DOHH2 (cell line): Measurements from ENCODE around the gene SAMD14.
A peak's percentile ranks its signal among the peaks of the same experiment; 100 is the strongest.

Source experiments
- H3F3A ChIP-seq: fragments of 200-600 bp; sonication (generic), shearing (Covaris generic); 2 replicates; pipeline ENCODE4 v1.6.0; 2016; ENCODE audit warnings: antibody characterized with exemption, mild to moderate bottlenecking; ENCODE audit not compliant: control insufficient read depth, insufficient read depth
- H3K27ac ChIP-seq: fragments of 200-600 bp; sonication (generic); 2 replicates; pipeline ENCODE4 v1.5.1; 2014; ENCODE audit warnings: low read depth, mild to moderate bottlenecking, low read length, moderate library complexity
- H3K27me3 ChIP-seq: fragments of 200-600 bp; sonication (generic); 2 replicates; pipeline ENCODE4 v1.6.1; 2014; ENCODE audit warnings: mild to moderate bottlenecking, low read length, mixed read lengths; ENCODE audit not compliant: control insufficient read depth
- H3K36me3 ChIP-seq: fragments of 200-600 bp; sonication (generic); 2 replicates; pipeline ENCODE4 v1.6.1; 2014; ENCODE audit warnings: mild to moderate bottlenecking, low read length, moderate library complexity, mixed read lengths; ENCODE audit not compliant: control insufficient read depth
- H3K4me1 ChIP-seq: fragments of 200-600 bp; sonication (generic); 2 replicates; pipeline ENCODE4 v1.6.1; 2014; ENCODE audit warnings: mild to moderate bottlenecking, low read length, mixed read lengths; ENCODE audit not compliant: control insufficient read depth
- H3K4me2 ChIP-seq: fragments of 200-600 bp; sonication (generic); 2 replicates; pipeline ENCODE4 v1.6.0; 2014; ENCODE audit warnings: mild to moderate bottlenecking, low read length, moderate library complexity
- H3K4me3 ChIP-seq: fragments of 200-600 bp; sonication (generic); 2 replicates; pipeline ENCODE4 v1.5.1; 2014; ENCODE audit warnings: mild to moderate bottlenecking, low read length, mixed read lengths
- H3K79me2 ChIP-seq: fragments of 200-600 bp; sonication (generic); 2 replicates; pipeline ENCODE4 v1.6.1; 2014; ENCODE audit warnings: mild to moderate bottlenecking, low read length, mixed read lengths; ENCODE audit not compliant: control insufficient read depth
- H3K9me2 ChIP-seq: fragments of 200-600 bp; sonication (generic); replicated peaks from 2 replicates; pipeline ENCODE4 v1.6.1; 2014; ENCODE audit warnings: mild to moderate bottlenecking, low read length, mixed read lengths; ENCODE audit not compliant: control insufficient read depth
- H3K9me3 ChIP-seq: fragments of 200-600 bp; sonication (generic); 2 replicates; pipeline ENCODE4 v1.6.1; 2014; ENCODE audit warnings: antibody characterized with exemption, low read length, mixed read lengths; ENCODE audit not compliant: control insufficient read depth, insufficient read depth
- H4K20me1 ChIP-seq: fragments of 200-600 bp; sonication (generic); 2 replicates; pipeline ENCODE4 v1.6.0; 2014; ENCODE audit warnings: low read depth, mild to moderate bottlenecking, antibody characterized with exemption, low read length, moderate library complexity; ENCODE audit not compliant: control insufficient read depth, insufficient read depth
- EZH2phosphoT487 ChIP-seq: fragments of 200-600 bp; sonication (generic); IDR thresholded peaks from 2 replicates; pipeline ENCODE4 v1.6.1; 2017; ENCODE audit warnings: borderline replicate concordance, mild to moderate bottlenecking, antibody characterized with exemption, low read length, moderate library complexity, mixed read lengths
- TF ChIP-seq, protein P1 (sequence below): fragments of 200-600 bp; sonication (generic); IDR thresholded peaks from one replicate; pipeline ENCODE4 v1.5.1; 2014; ENCODE audit warnings: antibody characterized with exemption, mild to moderate bottlenecking, low read depth, low read length; ENCODE audit not compliant: poor library complexity, severe bottlenecking

The SAMD14 gene

GRCh38 chr17:50162466-50163254 lies 32.7 kb upstream of the SAMD14 start:
- H3K9me2 ChIP-seq = no peaks in the 10 kb centered on the region
- no peaks in the 10 kb centered on the region for H3K79me2 ChIP-seq
- TF ChIP-seq EZH2phosphoT487 = no peak
- TF ChIP-seq, protein P1, sequence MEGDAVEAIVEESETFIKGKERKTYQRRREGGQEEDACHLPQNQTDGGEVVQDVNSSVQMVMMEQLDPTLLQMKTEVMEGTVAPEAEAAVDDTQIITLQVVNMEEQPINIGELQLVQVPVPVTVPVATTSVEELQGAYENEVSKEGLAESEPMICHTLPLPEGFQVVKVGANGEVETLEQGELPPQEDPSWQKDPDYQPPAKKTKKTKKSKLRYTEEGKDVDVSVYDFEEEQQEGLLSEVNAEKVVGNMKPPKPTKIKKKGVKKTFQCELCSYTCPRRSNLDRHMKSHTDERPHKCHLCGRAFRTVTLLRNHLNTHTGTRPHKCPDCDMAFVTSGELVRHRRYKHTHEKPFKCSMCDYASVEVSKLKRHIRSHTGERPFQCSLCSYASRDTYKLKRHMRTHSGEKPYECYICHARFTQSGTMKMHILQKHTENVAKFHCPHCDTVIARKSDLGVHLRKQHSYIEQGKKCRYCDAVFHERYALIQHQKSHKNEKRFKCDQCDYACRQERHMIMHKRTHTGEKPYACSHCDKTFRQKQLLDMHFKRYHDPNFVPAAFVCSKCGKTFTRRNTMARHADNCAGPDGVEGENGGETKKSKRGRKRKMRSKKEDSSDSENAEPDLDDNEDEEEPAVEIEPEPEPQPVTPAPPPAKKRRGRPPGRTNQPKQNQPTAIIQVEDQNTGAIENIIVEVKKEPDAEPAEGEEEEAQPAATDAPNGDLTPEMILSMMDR = no peak
- H3K4me3 ChIP-seq = no peak overlapping the region
- no peak overlapping the region for H3K27ac ChIP-seq
- H3F3A ChIP-seq = peaks cover 6% of the 10 kb centered on the region; the same call in 1 of the 2 replicates
- H3K4me1 ChIP-seq = peaks cover 24% of the 10 kb centered on the region
- H4K20me1 ChIP-seq = no peaks in the 10 kb centered on the region
- H3K27me3 ChIP-seq = peaks cover 5% of the 10 kb centered on the region
- H3K9me3 ChIP-seq = no peaks in the 10 kb centered on the region
- H3K36me3 ChIP-seq = no peaks in the 10 kb centered on the region
- H3K4me2 ChIP-seq = no peak overlapping the region

GRCh38 chr17:50161911-50162288 lies 31.9 kb upstream of the SAMD14 start:
- Histone ChIP-seq H3K36me3 (no peaks in the 10 kb centered on the region), H3K4me3 (peak overlapping the region; percentile 88), H3K27me3 (peaks cover 5% of the 10 kb centered on the region; the same call in 1 of the 2 replicates), H3F3A (peaks cover 6% of the 10 kb centered on the region; the same call in 1 of the 2 replicates), H3K4me2 (peak overlapping the region; percentile 99), H4K20me1 (no peaks in the 10 kb centered on the region), H3K27ac (no peak overlapping the region), H3K4me1 (peaks cover 22% of the 10 kb centered on the region), H3K9me2 (no peaks in the 10 kb centered on the region), H3K9me3 (no peaks in the 10 kb centered on the region), H3K79me2 (no peaks in the 10 kb centered on the region)
- no peak for TF ChIP-seq EZH2phosphoT487
- TF ChIP-seq, protein P1 = no peak

DNA sequence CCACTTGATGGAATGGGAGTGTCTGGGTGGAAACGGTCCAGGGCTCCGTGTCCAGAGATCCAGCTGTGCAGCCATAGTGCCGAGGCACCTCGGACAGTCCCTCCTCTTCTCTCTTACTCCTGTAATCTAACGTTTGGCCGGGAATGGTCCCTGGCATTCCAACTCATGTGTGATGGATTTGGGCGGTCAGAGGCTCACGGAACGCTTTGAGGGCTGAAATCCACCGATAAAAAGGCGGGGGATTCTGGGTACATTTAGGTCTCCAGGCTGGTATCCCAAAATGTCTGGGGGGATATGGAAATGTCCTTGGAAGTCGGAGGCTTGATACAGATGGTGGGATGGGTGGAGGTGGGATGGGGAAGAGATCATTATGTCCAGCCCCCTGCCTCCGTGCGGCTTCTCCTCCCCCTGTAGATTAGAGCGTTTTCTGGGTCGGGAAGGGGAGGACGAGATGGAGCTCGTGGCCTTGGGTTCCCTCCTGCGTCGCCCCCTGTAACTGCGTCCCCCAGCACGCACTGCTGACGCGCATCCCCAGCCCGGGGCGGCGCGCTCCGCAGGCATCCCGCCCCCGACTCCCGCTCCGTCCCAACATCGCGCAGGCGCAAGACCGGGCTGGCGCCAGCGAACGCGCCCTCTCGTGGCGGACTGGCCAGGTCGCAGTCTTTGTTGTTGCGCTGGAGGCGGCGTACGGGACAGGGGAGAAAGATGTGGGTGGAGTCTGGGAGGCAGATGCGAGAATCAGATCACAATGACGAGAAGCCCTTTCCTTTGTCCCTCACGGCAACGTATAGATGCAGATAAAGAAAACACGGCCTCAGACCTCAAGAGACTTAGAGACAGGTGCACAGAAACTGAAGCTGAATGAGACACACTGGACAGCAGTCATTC lies 31.3 kb upstream of the SAMD14 start:
- Histone ChIP-seq H3K27ac (no peak overlapping the region), H3K9me2 (no peaks in the 10 kb centered on the region), H3K27me3 (peaks cover 5% of the 10 kb centered on the region; the same call in 1 of the 2 replicates), H4K20me1 (no peaks in the 10 kb centered on the region), H3K4me3 (peak overlapping the region; percentile 88), H3K36me3 (no peaks in the 10 kb centered on the region), H3K4me1 (peaks cover 22% of the 10 kb centered on the region), H3K4me2 (peak overlapping the region; percentile 99), H3K79me2 (no peaks in the 10 kb centered on the region), H3F3A (peaks cover 6% of the 10 kb centered on the region; the same call in 1 of the 2 replicates), H3K9me3 (no peaks in the 10 kb centered on the region)
- TF ChIP-seq EZH2phosphoT487 = no peak
- TF ChIP-seq, protein P1 = peak; percentile 95
